Measurements from ENCODE around the gene SMIM15.

The SMIM15 gene

DNA sequence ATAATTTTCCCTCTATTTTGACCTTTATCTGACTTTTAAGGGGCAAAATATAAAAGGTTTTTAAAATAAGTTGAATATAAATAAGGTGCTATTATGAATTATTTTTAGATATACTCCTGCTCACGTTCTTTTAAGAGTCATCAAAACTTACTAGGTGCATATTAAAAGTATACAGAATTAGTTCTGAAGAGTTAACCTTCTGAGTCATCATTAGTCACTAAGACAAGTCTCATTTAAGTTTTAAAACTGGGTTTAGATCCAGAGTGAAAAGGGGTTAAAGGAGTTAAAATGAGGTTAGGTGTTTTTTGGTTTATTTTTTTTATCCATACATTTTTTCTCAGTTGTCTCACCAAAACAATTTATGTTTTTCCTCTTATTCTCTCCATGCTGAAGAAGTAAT, 41.7 kb downstream of the SMIM15 start:
- no peak overlapping the region for H3K4me3 ChIP-seq (ENCODE audit: low read depth, low read length)
- TF ChIP-seq, protein P1, sequence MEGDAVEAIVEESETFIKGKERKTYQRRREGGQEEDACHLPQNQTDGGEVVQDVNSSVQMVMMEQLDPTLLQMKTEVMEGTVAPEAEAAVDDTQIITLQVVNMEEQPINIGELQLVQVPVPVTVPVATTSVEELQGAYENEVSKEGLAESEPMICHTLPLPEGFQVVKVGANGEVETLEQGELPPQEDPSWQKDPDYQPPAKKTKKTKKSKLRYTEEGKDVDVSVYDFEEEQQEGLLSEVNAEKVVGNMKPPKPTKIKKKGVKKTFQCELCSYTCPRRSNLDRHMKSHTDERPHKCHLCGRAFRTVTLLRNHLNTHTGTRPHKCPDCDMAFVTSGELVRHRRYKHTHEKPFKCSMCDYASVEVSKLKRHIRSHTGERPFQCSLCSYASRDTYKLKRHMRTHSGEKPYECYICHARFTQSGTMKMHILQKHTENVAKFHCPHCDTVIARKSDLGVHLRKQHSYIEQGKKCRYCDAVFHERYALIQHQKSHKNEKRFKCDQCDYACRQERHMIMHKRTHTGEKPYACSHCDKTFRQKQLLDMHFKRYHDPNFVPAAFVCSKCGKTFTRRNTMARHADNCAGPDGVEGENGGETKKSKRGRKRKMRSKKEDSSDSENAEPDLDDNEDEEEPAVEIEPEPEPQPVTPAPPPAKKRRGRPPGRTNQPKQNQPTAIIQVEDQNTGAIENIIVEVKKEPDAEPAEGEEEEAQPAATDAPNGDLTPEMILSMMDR (IDR thresholded peaks at IDR 0.05; ENCODE audit: low read depth, low read length) = no peak
- no peak for TF ChIP-seq MYC (IDR thresholded peaks at IDR 0.05; ENCODE audit: low read depth, low read length)
- TF ChIP-seq POLR2A (IDR thresholded peaks at IDR 0.05; ENCODE audit: extremely low read depth, insufficient read length) = no peak
- TF ChIP-seq, protein P2, sequence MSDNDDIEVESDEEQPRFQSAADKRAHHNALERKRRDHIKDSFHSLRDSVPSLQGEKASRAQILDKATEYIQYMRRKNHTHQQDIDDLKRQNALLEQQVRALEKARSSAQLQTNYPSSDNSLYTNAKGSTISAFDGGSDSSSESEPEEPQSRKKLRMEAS (IDR thresholded peaks at IDR 0.05; ENCODE audit: low read depth, low read length) = no peak
- DNase-seq (ENCODE audit: low read depth) = no peak

DNA sequence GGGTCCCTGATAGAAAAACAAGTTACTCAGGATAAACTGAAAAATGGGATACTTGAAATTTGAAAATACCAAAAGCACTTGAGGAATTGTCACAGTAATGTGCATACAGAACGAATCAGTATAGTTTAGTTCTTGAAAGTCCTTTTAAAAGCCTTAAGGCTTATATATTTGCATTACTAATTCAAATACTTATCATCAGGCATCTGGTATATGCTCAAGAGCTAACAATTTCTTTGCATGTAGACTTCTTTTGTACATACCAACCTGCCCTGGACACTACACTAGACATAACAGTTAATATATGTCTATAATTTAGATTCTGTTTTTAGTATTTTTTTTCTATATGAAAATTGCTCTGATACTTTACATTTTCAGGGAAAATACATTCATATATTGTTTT, 43.2 kb downstream of the SMIM15 start:
- no peak overlapping the region for H3K4me3 ChIP-seq (ENCODE audit: low read depth, low read length)
- TF ChIP-seq, protein P2 (IDR thresholded peaks at IDR 0.05; ENCODE audit: low read depth, low read length) = no peak
- TF ChIP-seq MYC (IDR thresholded peaks at IDR 0.05; ENCODE audit: low read depth, low read length) (no peak), POLR2A (IDR thresholded peaks at IDR 0.05; ENCODE audit: extremely low read depth, insufficient read length) (no peak)
- TF ChIP-seq, protein P1 (IDR thresholded peaks at IDR 0.05; ENCODE audit: low read depth, low read length) = no peak
- DNase-seq (ENCODE audit: low read depth) = no peak

DNA sequence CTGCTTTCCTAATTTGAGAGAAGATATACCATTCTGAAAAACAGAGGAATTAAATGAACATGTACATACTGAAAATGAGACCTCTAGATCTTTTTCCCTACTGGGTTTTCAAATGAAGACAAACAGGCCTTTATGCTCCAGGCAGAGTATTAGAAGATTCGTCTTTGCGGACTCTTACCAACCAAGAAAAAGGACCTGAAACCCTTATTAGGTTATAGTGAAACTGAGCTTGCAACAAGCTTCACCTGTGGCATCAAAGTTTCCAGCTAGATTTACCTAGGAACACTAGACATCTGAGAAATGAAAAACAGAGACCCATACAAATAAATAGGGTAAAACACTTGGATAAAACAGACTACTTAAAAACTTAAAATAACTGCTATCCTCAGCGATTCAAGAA, 46.3 kb downstream of the SMIM15 start:
- DNase-seq (ENCODE audit: low read depth) = no peak
- H3K4me3 ChIP-seq (ENCODE audit: low read depth, low read length) = no peak overlapping the region
- TF ChIP-seq, protein P1 (IDR thresholded peaks at IDR 0.05; ENCODE audit: low read depth, low read length) = no peak
- TF ChIP-seq MYC (IDR thresholded peaks at IDR 0.05; ENCODE audit: low read depth, low read length) (no peak), POLR2A (IDR thresholded peaks at IDR 0.05; ENCODE audit: extremely low read depth, insufficient read length) (no peak)
- TF ChIP-seq, protein P2 (IDR thresholded peaks at IDR 0.05; ENCODE audit: low read depth, low read length) = no peak

DNA sequence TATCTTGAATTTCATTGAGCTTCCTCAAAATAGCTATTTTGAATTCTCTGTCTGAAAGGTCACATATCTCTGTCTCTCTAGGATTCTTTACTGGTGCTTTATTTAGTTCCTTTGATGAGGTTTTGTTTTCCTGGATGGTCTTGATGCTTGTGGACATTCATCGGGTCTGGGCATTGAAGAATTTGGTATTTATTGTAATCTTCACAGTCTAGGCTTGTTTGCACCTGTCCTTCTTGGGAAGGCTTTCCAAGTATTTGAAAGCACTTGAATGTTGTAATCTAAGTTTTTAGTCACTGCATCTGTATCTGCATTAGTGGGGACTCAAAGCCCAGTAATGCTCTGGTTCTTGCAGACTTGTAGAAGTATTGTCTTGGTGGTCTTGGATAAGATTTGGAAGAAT, 47.8 kb downstream of the SMIM15 start:
- TF ChIP-seq, protein P2 (IDR thresholded peaks at IDR 0.05; ENCODE audit: low read depth, low read length) = no peak
- TF ChIP-seq POLR2A (IDR thresholded peaks at IDR 0.05; ENCODE audit: extremely low read depth, insufficient read length) (no peak), MYC (IDR thresholded peaks at IDR 0.05; ENCODE audit: low read depth, low read length) (no peak)
- H3K4me3 ChIP-seq (ENCODE audit: low read depth, low read length) = no peak overlapping the region
- DNase-seq (ENCODE audit: low read depth) = no peak
